ENCODE results near the gene SHISA9.

Gene SHISA9

DNA sequence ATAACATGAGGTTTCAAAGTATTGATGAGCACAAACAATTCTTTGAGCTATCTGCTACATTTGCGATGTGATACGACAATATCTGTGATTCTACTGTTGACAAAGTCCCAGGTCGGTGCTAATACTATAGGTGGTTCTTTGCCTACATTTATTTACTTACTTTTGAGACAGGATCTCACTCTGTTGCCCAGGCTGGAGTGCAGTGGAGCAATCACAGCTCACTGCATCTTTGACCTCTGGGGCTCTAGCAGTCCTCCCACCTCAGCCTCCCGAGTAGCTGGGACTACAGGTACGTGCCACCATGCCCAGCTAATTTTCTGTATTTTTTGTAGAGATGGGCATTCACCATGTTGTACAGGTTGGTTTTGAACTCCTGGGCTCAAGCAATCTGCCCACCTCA is 343.4 kb downstream of the SHISA9 start:
- in situ Hi-C loops (cut with MboI; ENCODE audit: low sequenced_read_pairs): no loop called here

GRCh38 chr16:13245713-13246377 is 344.4 kb downstream of the SHISA9 start:
- in situ Hi-C loops (cut with MboI; ENCODE audit: low sequenced_read_pairs): no loop called here

GRCh38 chr16:13254998-13255614 is 353.7 kb downstream of the SHISA9 start:
- in situ Hi-C loops (cut with MboI; ENCODE audit: low sequenced_read_pairs): no loop called here

DNA sequence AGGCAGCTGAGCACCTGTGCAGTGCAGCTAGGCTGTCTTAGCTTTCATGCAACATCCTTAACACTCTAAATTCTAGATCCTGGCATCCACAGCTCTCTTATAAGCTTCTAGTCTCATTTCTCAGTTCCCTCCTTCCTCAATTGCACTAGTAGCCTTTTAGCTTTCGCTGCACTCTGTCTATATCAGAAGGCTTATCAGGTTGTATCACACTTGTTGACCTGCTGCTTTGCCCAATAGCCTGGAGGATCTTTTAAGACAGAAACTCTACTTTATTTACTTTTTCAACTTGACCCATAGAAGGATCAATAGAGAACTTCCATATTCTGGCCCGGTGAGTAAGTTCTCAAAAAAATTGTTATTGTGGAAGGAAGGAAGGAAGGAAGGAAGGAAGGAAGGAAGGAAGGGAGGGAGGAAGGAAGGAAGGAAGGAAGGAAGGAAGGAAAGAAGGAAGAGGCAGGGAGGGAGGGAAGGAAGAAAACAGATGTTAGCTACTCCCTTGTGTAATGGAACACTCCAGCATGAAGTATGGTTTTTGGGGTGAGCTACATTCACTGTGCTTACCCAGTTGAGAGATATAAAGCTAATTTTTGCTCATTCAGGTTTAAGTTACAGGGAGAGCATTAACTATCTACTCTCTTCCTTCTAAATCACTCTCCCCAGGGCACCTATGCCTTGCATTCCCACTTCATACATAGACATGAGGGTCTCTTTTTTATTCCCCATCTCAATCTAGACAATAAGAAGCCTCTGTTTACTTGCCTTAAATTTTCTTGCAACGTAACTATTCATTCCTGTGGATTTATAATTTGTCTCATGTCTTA is 361.1 kb downstream of the SHISA9 start:
- in situ Hi-C loops (cut with MboI; ENCODE audit: low sequenced_read_pairs): no loop called here

GRCh38 chr16:13264749-13265552 is 363.6 kb downstream of the SHISA9 start:
- in situ Hi-C loops (cut with MboI; ENCODE audit: low sequenced_read_pairs): no loop called here

- in situ Hi-C loops (cut with MboI; ENCODE audit: low sequenced_read_pairs): no loop called here
Measured at GRCh38 chr16:13269359-13269758, 368.0 kb downstream of the SHISA9 start.

DNA sequence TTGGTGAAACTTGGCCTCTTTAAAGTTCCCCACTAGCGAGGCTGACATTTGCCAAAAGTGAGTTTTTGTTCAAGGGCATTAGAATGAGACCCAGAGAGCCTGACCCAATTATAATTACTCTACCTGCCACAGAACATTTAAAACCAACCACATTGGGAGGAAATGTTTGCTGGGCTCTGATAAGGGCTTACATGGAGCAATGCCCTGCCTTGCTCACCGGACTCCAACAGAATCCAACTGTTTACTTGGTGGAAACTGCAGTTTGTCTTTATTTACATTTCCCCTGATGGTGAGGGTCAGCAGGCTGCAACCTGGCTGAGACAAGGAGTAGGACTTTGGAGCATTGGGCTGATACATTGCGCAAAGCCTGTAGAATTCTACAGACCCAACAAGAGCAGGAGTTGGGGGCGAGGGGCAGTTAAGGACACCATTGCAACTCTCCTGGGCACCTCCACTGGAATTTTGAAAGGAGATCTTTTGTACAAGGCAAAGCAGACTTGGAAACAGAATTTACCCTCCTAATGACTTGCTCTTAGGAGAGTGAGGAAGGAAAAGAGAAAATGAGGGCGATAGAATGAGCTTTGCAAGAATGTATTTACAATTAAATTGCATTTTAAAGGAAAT is 368.6 kb downstream of the SHISA9 start:
- in situ Hi-C loops (cut with MboI; ENCODE audit: low sequenced_read_pairs): no loop called here

DNA sequence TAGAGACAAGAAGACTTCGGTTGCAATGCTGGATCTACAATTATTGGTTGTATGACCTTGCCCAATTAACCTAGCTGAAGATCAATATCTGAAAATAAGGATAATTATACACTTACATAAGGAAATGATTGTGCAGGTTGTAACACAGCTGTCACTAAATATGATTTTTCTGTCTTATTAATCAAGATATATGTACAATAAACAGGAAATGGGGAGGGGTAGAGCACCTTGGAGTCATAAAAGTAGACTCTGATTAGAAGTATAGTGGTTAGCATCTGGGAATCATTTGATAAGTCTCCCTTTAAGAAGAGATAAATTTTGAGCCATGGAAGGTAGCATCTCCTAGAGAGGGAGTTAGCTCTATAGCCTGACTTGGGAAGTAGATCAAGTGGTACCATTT is 369.2 kb downstream of the SHISA9 start:
- in situ Hi-C loops (cut with MboI; ENCODE audit: low sequenced_read_pairs): no loop called here

GRCh38 chr16:13289515-13289914 is 388.1 kb downstream of the SHISA9 start:
- in situ Hi-C loops (cut with MboI; ENCODE audit: low sequenced_read_pairs): no loop called here
